HG03460 (cell line): ENCODE data around the gene GRIK3.
"Not testable (repeated sequence)": the region's sequence is repeated elsewhere in the genome, so short reads cannot be mapped to it uniquely, and the experiment has no call there.

Experiments
- ATAC-seq: cut with Tn5 transposase; IDR thresholded peaks from one replicate; pipeline ENCODE4 v1.9.1; 2021; ENCODE audit not compliant: unreplicated experiment

Gene GRIK3

DNA sequence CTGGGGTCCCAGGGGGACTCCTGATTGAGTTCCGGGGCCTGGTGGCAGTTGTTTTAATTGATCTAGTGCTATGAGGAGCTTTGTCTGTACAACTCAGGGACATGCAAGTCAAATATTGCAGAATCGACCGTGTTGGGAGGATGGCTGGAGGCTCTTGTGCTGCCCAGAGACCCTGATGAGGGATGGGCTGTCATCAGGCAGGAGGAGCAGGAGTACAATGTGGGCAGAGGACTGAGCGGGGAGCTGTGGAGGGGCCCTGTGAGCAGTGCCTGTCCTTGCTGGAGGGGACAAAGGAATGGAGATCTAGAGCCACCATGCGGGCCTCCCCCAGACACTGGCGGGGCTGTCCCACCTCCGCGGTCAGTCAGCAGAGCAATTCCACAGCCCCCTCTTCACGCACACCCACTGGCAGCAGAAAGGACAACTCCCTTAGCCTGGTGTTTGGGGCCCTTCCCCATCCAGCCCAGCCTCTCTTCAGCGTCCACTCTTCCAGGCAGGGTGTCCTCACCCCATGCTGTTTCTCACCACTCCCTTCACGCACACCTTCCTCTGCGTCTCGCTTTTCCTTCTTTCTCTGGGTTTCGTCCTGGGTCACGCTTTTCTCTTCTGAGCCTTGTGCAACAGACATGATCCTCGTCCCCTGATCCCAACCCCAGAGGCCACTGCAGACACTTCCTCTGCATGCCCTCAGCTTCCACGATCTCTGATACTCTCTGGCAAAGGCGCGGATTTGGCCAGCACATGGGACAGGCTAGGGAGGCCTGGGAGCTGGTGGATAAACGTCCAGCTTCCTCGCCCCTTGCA is 122.6 kb downstream of the GRIK3 start:
- ATAC-seq = no peak

DNA sequence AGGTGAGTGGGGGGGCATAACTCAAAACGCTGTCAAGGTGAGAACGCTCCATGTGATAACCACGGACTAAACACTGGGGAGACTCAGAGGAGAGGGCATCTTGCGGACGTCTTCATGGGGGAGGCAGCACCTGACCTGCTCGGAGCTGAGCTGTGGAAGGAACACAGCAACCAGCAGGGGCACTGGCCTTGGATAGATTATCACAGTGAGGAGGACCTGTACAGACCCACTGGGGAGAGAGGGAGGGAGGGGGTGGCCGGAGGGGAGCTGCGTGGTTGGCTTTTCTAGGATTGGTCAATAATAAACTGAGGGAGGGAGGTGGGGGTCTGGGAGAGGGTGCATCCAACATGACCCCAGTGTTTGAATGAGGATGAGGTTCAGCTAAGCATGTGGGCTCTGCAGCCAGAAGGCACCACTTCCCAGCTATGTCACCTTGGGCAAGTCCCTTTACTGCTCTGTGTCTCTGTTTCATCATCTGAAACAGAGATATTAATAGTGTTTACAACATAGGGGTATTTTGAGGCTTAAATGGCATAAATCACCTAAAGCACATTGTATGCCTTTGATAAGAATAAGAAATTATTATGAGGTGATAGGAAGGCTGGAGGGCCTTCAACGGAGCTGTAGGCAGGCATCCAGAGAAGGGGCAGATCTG is 123.3 kb downstream of the GRIK3 start:
- ATAC-seq = no peak

DNA sequence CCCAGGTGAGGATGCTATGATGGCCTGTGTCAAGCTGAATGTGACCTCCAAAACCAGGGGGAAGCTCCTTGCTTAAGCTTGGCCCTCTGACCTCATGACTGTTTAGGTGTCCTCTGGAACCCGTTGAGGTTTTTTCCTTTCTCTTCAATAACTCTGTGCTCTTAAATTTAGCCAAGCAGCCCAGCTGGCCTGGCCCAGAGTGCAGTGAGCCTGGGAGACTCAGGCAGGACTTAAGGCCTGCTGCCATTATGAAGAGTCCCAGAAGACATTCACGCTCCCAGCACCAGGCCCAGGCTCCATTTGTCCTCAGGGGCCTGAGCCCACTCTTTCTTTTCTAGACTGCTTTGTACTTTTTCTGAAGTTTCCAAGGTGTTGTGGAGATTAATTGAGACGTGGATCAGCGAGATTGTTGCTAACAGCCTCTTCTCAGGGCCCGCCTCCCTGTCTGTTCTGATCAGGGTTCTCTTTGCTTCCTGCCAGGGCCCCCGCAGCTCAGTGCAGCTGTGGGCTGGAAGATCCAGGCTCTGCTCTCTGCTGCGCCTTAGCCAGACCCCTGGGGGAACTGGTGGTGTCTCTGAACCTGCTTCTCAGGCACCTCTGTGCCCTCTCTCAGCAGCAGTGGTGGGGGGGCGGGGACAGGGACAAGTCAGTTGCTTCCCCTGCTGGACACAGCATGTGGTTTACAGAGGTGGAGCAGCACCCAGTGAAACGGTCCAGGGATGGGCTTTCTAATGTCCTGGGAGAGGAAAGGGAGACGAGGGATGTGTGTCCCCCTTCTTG is 124.2 kb downstream of the GRIK3 start:
- ATAC-seq = no peak

DNA sequence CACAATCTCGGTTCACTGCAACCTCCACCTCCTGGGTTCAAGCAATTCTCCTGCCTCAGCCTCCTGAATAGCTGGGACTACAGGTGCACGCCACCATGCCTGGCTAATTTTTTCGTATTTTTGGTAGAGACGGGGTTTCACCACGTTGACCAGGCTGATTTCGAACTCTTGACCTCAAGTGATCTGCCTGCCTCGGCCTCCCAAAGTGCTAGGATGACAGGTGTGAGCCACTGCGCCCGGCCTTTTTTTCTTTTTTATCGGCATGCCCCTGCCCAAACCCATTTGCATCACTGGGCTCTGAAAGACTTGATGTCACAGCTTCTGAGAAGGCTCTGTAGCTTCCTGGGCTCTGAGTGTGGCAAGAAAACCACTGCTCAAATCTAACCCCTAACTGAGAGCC is 125.0 kb downstream of the GRIK3 start:
- not testable (repeated sequence) for ATAC-seq

DNA sequence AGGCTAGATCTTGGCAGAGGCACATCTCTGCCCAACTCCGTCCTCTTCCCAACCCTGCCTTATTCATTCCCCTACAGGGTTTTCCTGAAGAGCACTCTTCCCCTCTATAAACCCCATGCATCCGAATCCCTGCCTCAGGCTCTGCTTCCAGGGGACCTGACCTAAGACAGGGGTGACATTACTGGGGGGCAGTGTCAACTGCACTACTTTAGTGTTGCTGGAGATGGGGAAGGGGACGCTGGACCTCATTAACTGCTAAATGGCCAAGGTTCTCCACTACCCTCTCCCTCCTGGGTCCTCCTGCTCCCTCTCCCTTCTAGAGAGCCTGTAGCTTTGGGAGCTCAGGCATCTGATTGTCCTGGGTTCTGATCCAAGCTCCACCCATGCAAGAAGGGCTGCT is 126.2 kb downstream of the GRIK3 start:
- ATAC-seq = no peak

DNA sequence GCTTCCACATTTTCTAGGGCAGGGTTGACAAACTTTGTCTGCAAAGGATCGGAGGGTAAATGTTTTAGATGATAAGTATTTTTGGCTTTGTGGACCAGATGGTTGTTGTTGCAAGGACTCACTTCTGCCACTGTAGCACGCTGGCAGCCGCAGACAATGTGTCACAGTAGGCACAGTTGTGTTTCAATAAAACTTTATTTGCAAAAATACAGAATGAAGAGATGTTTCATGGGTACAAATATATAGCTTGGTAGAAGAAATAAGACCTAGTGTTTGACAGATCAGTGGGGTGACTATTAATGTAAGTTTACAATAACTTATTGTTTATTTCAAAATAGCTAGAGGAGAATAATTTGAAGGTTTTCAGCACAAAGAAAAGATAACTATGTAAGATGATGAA is 127.8 kb downstream of the GRIK3 start:
- no peak for ATAC-seq

DNA sequence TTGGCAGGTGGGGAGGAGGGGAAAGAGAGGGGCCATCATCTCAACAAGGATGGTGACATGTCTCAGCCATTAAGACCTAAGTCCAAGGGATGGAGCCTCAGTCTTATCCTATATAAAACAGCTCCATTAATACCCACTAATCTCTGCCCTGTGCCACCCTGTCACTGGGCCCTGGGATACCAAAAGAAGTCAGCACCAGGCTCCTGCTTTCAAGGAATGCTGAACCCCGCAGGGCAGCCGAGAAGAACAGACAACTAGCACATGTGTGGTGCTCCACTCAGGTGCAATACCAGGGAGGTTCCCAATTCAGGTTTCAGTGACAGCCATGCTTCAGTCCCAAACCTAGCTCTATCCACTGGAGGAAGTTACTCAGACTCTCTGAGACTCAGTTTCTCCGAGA is 128.4 kb downstream of the GRIK3 start:
- ATAC-seq = no peak

DNA sequence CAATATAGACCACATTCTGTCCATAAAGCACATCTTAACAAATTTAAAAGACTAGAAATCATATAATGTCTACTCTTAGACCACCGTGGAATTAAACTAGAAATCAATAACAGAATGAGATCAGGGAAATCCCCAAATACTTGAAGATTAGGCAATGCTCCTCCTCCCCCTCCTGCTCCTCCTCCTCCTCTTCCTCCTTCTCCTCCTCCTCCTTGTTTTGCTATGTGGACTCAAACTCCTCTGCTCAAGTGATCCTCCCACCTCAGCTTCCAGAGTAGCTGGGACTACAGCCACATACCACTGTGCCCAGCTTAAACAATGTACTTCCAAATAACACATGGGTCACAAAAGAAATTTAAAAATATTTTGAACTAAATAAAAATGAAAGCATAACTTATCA is 134.2 kb downstream of the GRIK3 start:
- ATAC-seq = no peak

DNA sequence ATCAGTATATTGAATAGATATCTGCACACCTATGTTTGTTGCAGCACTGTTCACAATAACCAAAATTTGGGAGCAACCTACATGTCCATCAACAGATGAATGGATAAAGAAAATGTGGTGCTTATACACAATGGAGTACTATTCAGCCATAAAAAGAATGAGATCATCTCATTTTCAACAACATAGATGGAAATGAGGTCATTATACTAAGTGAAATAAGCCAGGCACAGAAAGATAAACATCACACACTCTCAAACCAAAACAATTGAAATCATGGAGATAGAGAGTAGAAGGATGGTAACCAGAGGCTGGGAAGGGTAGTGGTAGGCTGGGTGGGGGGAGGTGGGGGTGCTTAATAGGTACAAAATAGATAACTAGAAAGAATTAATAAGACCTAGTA is 136.5 kb downstream of the GRIK3 start:
- ATAC-seq = not testable (repeated sequence)

DNA sequence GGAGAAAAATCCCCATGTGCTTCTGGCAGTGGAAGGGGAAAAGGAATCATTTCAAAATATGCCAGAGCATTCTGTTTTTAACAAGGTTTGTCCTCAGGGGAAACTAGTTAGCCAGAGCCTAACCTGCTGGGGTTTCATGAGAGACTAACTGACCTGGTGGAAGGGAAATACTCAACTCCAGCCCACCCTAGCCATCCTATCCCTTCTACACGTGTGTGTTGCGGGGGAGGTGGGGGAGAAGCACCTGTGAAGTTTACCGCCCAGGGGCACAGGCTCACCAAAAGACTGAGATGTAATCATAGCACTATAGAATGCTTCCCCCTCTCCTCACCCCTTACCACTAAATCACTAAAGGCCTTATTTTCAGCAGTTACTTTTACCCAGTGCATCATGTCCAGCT is 139.5 kb downstream of the GRIK3 start:
- no peak for ATAC-seq

DNA sequence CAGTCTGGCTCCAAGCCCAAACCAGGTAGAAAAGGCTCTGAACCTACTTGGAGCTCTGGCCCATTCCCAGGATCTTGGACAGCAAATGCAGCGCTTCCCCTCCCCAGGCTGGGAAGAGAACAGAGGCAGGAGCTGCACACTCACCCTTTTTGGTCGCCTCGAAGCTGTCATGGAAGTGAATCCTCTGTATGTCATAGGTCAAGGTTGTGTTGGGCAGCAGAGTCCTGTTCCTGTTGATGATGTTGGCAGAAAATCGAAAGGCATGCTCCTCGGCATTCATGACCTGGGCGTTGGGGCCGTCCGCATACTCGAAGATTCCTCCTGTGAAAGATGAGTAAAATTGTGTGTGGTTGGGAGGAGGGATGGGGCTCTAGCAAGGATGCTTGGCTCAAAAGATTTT is 143.5 kb downstream of the GRIK3 start:
- no peak for ATAC-seq

DNA sequence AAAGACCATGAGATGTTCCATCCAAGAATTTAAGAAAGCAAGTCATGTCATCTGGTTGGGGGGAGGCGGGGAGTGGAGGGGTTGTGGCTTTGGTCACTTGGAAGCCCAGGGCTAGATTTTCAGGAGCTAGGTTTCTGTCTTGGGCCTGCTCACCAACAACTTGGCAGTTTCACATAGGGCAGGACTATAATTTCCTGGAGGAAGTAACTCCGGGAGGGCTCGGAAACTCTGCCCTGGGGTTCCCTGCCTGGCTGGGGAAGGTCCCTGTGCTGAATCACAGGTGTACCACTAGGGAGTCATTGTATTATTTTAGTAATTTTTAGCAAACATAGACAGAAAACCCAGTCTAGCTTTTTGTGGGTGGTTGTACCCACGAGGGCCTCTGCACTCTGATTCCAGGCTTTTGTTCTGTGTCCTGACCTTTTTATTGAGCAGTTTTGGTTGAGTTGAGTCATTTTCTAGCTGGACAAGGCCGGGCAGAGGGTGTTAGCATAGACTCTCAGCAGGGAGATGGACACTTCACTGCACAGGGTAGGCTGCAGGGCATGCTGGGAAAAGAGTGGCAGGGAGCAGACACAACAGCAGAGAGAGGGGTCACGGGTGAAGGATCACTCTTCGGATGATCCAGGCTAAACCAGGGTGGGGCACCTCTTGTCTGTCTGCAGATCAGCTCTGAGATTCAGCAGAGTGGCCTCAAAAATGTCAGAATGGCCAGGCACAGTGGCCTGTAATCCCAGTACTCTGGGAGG is 144.7 kb downstream of the GRIK3 start:
- ATAC-seq = no peak

DNA sequence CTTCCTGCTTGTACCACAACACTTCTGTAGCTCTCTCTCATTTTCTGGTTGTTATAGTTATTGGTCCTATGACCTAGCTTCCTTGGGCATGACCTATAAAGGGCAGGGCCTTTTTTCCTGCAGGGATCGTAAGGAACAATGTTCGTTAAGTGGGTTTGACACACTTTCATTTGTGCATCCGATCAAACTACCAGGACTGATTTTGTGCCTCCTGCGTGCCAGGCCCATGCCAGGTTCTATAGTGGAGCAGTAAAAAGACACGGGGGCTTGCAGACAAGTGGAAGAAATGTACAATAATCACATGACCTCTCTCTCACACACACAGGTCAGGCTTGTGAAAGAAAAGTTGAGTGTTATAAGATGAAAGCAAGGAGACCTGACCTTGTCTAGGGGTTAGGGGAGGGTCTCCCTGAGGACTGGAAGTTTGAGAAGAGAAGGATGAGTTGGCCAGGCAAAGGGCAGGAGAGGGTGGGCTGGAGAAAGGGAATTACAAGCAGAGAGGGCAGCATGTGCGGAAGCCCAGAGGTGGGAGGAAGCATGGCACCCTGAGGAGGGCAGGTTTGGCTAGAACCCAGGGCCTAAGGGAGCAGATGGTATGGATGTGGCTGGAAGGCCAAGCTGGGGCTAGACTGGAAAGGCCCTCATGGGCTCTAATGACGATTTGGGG is 145.4 kb downstream of the GRIK3 start:
- ATAC-seq = no peak

DNA sequence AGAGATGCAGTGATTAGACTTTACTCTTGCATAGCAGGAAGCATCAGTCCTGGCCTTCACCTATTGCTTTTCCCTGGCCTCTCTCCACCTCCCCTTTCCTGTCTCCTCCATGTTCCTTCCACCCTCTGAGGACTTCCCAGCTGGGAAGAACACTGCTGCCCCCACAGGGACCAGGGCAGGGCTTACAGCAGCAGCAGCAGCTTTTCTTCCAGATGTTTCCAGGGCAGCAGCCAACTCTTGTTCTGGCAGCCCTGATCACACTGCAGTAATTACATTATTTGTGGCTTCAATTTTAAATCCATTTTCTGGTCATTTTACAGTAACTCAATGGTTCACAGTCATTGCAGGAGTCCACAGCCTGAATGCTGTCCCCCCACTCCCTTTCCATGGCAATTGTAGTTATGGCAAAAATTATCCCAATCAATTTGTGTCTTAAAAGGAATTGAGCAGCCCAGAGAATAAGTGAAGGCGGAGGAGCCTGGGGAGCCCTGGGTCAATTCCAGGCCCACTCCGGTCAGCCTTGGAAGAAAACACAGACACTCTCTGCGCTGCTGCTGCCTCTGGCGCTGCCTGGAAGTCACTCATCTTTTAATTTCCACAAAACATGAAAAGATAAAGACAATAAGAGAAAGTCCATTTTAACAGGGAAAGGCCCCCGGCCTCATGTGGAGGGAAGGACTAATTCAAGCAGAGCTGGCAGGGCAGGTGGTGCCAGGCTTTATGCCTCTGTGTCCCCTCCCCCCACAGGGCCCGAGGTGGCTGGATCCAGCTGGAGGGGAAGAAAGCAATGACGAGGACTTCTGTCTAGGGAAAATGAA is 148.6 kb downstream of the GRIK3 start:
- no peak for ATAC-seq

DNA sequence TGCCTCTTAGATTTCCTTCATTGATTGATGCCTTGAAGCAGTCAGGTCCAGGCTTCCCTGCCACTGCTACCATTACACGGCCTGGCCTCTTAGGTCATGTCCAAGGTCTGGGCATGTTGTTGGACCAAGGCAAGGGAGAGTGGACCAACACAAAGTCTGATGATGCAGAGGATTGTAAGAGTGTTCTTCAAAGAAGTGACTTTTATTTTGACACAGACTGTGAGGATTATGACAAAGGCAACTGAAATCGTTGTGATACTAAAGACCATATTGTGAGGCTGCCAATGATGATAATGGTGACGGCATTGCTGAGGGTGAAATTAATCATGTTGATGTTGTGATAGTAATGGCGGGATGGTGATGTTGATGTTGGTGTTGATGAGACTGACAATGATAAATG is 149.5 kb downstream of the GRIK3 start:
- ATAC-seq = no peak

DNA sequence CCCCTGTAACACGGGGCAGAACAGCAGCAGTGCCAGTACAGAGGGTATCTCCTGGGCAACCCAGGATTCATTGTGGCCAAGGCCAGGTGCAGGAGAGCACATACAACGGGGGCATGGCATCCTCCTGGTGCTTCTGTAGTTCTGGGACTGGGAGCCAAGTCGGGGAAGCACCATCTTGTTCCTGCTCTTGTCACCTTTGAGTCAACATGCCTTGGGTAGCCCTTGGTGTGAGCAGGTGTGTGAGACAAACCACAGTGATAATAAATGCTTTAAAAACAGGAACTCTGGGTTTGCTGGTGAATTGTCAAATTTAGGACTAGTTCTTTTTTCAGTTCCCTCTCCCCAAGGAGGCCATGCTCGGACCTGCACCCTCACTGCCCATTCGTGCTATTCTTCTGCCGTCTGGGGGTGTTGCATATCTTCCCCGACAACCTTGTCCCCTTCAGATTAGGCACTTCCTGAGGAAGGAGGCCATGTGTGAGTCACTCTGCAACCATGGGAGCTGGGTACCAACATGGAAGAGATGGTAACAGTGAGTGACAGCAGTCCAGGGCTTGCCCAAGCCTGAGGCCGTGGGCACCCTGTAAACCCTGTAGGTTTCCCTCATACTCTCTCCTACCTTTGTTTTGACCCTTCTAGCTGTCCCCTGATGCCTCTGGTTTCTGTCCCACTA is 150.2 kb downstream of the GRIK3 start:
- no peak for ATAC-seq

DNA sequence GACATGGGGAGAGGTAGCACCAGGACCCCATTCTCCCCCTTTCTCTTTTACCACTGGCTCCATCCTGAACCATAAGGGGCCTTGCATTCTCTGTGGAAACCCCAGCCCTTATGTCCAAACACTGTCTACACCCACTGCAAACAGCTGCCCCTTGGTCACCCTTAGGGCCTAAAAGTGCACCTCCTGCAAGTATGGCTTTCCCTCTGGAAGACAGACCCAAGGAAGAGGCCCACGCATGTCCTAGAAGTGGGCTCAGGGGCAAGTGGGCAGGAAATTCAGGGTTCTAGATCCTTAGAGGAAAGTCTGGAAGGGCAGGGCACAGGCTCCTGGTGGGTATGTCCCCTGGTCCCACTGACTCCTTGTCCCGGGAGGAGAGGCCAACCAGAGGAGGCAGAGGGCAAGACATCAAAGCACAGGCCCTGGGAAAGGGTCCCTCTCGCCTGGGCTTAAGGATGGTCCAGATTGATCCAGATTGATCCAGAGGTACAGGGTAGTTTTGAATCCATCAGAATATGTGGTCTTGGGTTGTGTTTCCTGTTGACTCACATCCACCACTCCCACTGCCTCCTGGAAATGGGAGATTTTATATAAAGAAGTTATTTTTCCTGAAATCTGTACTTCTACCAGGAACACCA is 150.9 kb downstream of the GRIK3 start:
- no peak for ATAC-seq

DNA sequence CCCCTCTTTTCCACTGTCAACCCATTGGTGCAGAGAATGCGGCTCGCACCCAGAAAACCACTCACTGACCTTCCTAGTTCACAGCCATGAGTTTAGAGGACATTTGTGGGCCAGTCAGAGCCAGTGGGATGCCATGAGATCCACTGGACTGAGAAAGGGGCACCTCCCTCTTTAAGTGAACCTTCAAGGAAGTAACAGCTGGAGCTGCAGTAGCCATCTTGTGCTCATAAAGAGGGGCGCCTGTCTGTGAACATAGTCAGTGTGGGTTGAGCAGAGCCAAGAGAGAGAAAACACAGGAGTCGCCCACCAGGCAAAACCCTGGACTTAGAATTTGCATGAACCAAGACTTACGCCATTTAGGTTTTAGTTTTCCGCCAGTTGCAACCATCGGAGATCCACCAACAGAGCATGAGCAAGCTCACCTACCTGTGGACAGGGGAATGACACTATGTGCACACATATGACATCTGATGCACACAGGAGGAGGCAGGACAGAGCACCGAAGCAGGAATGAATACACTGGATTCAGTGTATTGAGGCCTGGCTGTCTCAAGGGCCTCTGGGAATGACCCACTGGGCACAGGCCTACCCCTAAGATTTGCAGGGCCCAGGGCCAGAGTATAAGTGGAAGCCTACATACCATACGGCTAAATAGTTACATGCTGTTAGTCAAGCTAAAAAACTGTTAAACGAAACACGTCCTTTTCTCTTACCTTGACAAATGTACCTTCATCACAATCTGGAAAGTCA is 151.6 kb downstream of the GRIK3 start:
- no peak for ATAC-seq
